HFFc6 (cell line): ENCODE data around the gene ACP1. TPM values are rescaled to one million over a fixed set of nuclear protein-coding genes. Genes with fewer than 3 reads are reported as not detected.

ENCODE experiments used
- DNase-seq: peaks from one replicate; pipeline ENCODE4 v3.0.0-alpha.2; 2018
- H3K27ac Mint-ChIP-seq: 2 replicates; pipeline ENCODE4 v1.8.0; 2020; ENCODE audit warnings: mild to moderate bottlenecking, mixed read lengths
- H3K27me3 Mint-ChIP-seq: 2 replicates; pipeline ENCODE4 v1.8.0; 2021; ENCODE audit warnings: mild to moderate bottlenecking, moderate library complexity, mixed read lengths; ENCODE audit not compliant: insufficient read depth
- H3K36me3 Mint-ChIP-seq: 2 replicates; pipeline ENCODE4 v1.8.0; 2021; ENCODE audit warnings: low read depth, mixed read lengths
- H3K4me1 Mint-ChIP-seq: 2 replicates; pipeline ENCODE4 v1.8.0; 2020; ENCODE audit warnings: low read depth, mixed read lengths
- H3K4me3 Mint-ChIP-seq: 2 replicates; pipeline ENCODE4 v1.8.0; 2020; ENCODE audit warnings: mild to moderate bottlenecking, moderate library complexity, mixed read lengths
- H3K9me3 Mint-ChIP-seq: 2 replicates; pipeline ENCODE4 v1.8.0; 2020; ENCODE audit warnings: mild to moderate bottlenecking, mixed read lengths
- CTCF ChIP-seq: fragments of 200-600 bp; sonication (generic); IDR thresholded peaks from 2 replicates; pipeline ENCODE4 v1.5.0; 2021; ENCODE audit warnings: antibody characterized with exemption, mild to moderate bottlenecking
- total RNA-seq, 6 experiments: library from RNA; stranded (reverse); fragmentation: NEBNext Ultra II Directional; extraction: Animal tissue kit (Norgen Biotek cat#: 25700); gene quantifications; 2 replicates in 1 of 6; 3 replicates in 5 of 6; pipeline ENCODE4 v1.2.3, GENCODE V29; 2021

ACP1 gene
- total RNA-seq, 6 experiments from 2014 or later: 83.4 to 95.3 (median 89.2) TPM

GRCh38 chr2:296354-296753 is 31.6 kb downstream of the ACP1 start:
- H3K27ac Mint-ChIP-seq: no peak overlapping the region
- no peak for DNase-seq
- peaks cover 5% of the 10 kb centered on the region; the same call in 1 of the 2 replicates for H3K9me3 Mint-ChIP-seq
- H3K4me1 Mint-ChIP-seq: no peaks in the 10 kb centered on the region
- no peak for TF ChIP-seq CTCF
- no peaks in the 10 kb centered on the region for H3K36me3 Mint-ChIP-seq
- peaks cover 10% of the 10 kb centered on the region for H3K27me3 Mint-ChIP-seq
- H3K4me3 Mint-ChIP-seq: no peak overlapping the region

- no peak for DNase-seq
- TF ChIP-seq CTCF: no peak
- Mint-ChIP-seq H3K4me3 (no peak overlapping the region), H3K27me3 (peaks cover 6% of the 10 kb centered on the region), H3K27ac (no peak overlapping the region), H3K36me3 (no peaks in the 10 kb centered on the region), H3K9me3 (peaks cover 5% of the 10 kb centered on the region; the same call in 1 of the 2 replicates), H3K4me1 (no peaks in the 10 kb centered on the region)
Observed at GRCh38 chr2:305366-305765, 40.6 kb downstream of the ACP1 start.

GRCh38 chr2:309148-309953 is 44.6 kb downstream of the ACP1 start:
- Mint-ChIP-seq H3K27me3 (peaks cover 3% of the 10 kb centered on the region), H3K4me1 (no peaks in the 10 kb centered on the region), H3K27ac (no peak overlapping the region), H3K4me3 (no peak overlapping the region), H3K9me3 (peaks cover 1% of the 10 kb centered on the region), H3K36me3 (no peaks in the 10 kb centered on the region)
- DNase-seq: no peak
- TF ChIP-seq CTCF: no peak

- no peak for TF ChIP-seq CTCF
- Mint-ChIP-seq H3K9me3 (peaks cover 5% of the 10 kb centered on the region), H3K27me3 (peaks cover 4% of the 10 kb centered on the region), H3K27ac (no peak overlapping the region), H3K4me3 (no peak overlapping the region), H3K36me3 (no peaks in the 10 kb centered on the region), H3K4me1 (no peaks in the 10 kb centered on the region)
- DNase-seq: no peak
Observed at GRCh38 chr2:309954-310510, 45.3 kb downstream of the ACP1 start.

GRCh38 chr2:310994-311393 is 46.2 kb downstream of the ACP1 start:
- no peaks in the 10 kb centered on the region for H3K4me1 Mint-ChIP-seq
- H3K4me3 Mint-ChIP-seq: no peak overlapping the region
- no peak for TF ChIP-seq CTCF
- no peak overlapping the region for H3K27ac Mint-ChIP-seq
- no peak for DNase-seq
- H3K36me3 Mint-ChIP-seq: peaks cover 2% of the 10 kb centered on the region; the same call in 1 of the 2 replicates
- H3K27me3 Mint-ChIP-seq: peaks cover 4% of the 10 kb centered on the region
- H3K9me3 Mint-ChIP-seq: peaks cover 7% of the 10 kb centered on the region
